ENCODE results near the gene PLP1. TPM values are rescaled to one million over a fixed set of nuclear protein-coding genes. Genes with fewer than 3 reads are reported as not detected.
A peak's percentile ranks its signal among the peaks of the same experiment; 100 is the strongest.
"Not testable (repeated sequence)": the region's sequence is repeated elsewhere in the genome, so short reads cannot be mapped to it uniquely, and the experiment has no call there.

The PLP1 gene
- total RNA-seq, 2 donors from 2014 or later: 5.1 to 16.0 TPM

GRCh38 chrX:103806862-103807474 lies 30.3 kb downstream of the PLP1 start:
- DNase-seq: no peak
- no peak overlapping the region for H3K27ac ChIP-seq (ENCODE audit: low read depth, low read length)
- no peaks in the 10 kb centered on the region for H3K9me3 Mint-ChIP-seq
- H3K9ac ChIP-seq (ENCODE audit: extremely low read depth, low read length, poor library complexity, severe bottlenecking): no peak overlapping the region
- H3K36me3 Mint-ChIP-seq (ENCODE audit: low read depth): no peaks in the 10 kb centered on the region
- no peak overlapping the region for H3K4me3 ChIP-seq (ENCODE audit: low read length)
- peaks cover 12% of the 10 kb centered on the region for H3K4me1 Mint-ChIP-seq
- H3K36me3 ChIP-seq (ENCODE audit: control insufficient read depth, insufficient read depth, low read length): no peaks in the 10 kb centered on the region
- H3K4me3 Mint-ChIP-seq: no peak overlapping the region
- TF ChIP-seq, protein P1, sequence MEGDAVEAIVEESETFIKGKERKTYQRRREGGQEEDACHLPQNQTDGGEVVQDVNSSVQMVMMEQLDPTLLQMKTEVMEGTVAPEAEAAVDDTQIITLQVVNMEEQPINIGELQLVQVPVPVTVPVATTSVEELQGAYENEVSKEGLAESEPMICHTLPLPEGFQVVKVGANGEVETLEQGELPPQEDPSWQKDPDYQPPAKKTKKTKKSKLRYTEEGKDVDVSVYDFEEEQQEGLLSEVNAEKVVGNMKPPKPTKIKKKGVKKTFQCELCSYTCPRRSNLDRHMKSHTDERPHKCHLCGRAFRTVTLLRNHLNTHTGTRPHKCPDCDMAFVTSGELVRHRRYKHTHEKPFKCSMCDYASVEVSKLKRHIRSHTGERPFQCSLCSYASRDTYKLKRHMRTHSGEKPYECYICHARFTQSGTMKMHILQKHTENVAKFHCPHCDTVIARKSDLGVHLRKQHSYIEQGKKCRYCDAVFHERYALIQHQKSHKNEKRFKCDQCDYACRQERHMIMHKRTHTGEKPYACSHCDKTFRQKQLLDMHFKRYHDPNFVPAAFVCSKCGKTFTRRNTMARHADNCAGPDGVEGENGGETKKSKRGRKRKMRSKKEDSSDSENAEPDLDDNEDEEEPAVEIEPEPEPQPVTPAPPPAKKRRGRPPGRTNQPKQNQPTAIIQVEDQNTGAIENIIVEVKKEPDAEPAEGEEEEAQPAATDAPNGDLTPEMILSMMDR (conservative IDR thresholded peaks at IDR 0.05): no peak
- no peaks in the 10 kb centered on the region for H3K4me1 ChIP-seq (ENCODE audit: control insufficient read depth, insufficient read depth, low read length)
- H3K27ac Mint-ChIP-seq: no peak overlapping the region
- H3K9me3 ChIP-seq (ENCODE audit: control insufficient read depth, low read length): no peaks in the 10 kb centered on the region
- peaks cover 13% of the 10 kb centered on the region for H3K27me3 Mint-ChIP-seq (ENCODE audit: insufficient read depth)
- no peaks in the 10 kb centered on the region for H3K27me3 ChIP-seq (ENCODE audit: control insufficient read depth, insufficient read depth, low read length, poor library complexity, severe bottlenecking)
- 80 to 89% methylated on average over 1 to 3 of the region's 4 CpGs for WGBS, 2 experiments (ENCODE audit: insufficient coverage in 1 of 2, insufficient read length in 1 of 2)

- DNase-seq: no peak
- no peaks in the 10 kb centered on the region for H3K27me3 ChIP-seq (ENCODE audit: control insufficient read depth, insufficient read depth, low read length, poor library complexity, severe bottlenecking)
- H3K27me3 Mint-ChIP-seq (ENCODE audit: insufficient read depth): peaks cover 36% of the 10 kb centered on the region
- H3K27ac ChIP-seq (ENCODE audit: low read depth, low read length): no peak overlapping the region
- no peak overlapping the region for H3K27ac Mint-ChIP-seq
- no peaks in the 10 kb centered on the region for H3K9me3 Mint-ChIP-seq
- H3K36me3 Mint-ChIP-seq (ENCODE audit: low read depth): no peaks in the 10 kb centered on the region
- no peaks in the 10 kb centered on the region for H3K4me1 ChIP-seq (ENCODE audit: control insufficient read depth, insufficient read depth, low read length)
- TF ChIP-seq, protein P1 (conservative IDR thresholded peaks at IDR 0.05): no peak
- no peaks in the 10 kb centered on the region for H3K9me3 ChIP-seq (ENCODE audit: control insufficient read depth, low read length)
- 82% methylated on average over 3 of the region's 3 CpGs; no CpG with 5 or more reads in 1 of the 2 experiments for WGBS, 2 experiments (ENCODE audit: insufficient coverage in 1 of 2, insufficient read length in 1 of 2)
- H3K9ac ChIP-seq (ENCODE audit: extremely low read depth, low read length, poor library complexity, severe bottlenecking): no peak overlapping the region
- H3K4me3 ChIP-seq (ENCODE audit: low read length): no peak overlapping the region
- no peaks in the 10 kb centered on the region for H3K36me3 ChIP-seq (ENCODE audit: control insufficient read depth, insufficient read depth, low read length)
- peaks cover 7% of the 10 kb centered on the region for H3K4me1 Mint-ChIP-seq
- H3K4me3 Mint-ChIP-seq: no peak overlapping the region
Observed at GRCh38 chrX:103811858-103812257, 35.2 kb downstream of the PLP1 start.

DNA sequence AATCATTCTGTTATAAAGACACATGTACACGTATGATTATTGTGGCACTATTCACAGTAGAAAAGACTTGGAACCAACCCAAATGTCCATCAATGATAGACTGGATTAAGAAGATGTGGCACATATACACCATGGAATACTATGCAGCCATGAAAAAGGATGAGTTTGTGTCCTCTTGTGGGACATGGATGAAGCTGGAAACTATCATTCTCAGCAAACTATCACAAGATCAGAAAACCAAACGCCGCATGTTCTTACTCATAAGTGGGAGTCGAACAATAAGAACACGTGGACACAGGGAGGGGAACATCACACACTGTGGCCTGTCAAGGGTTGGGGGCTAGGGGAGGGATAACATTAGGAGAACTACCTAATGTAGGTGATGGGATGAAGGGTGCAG lies 40.5 kb downstream of the PLP1 start:
- not testable (repeated sequence) for H3K36me3 Mint-ChIP-seq (ENCODE audit: low read depth); H3K27ac Mint-ChIP-seq; H3K9ac ChIP-seq (ENCODE audit: extremely low read depth, low read length, poor library complexity, severe bottlenecking); H3K4me1 Mint-ChIP-seq; H3K9me3 Mint-ChIP-seq; H3K4me3 Mint-ChIP-seq; H3K9me3 ChIP-seq (ENCODE audit: control insufficient read depth, low read length); H3K4me3 ChIP-seq (ENCODE audit: low read length); H3K27me3 ChIP-seq (ENCODE audit: control insufficient read depth, insufficient read depth, low read length, poor library complexity, severe bottlenecking); H3K4me1 ChIP-seq (ENCODE audit: control insufficient read depth, insufficient read depth, low read length); DNase-seq; H3K36me3 ChIP-seq (ENCODE audit: control insufficient read depth, insufficient read depth, low read length); H3K27ac ChIP-seq (ENCODE audit: low read depth, low read length)
- peaks cover 33% of the 10 kb centered on the region for H3K27me3 Mint-ChIP-seq (ENCODE audit: insufficient read depth)
- WGBS, 2 experiments (ENCODE audit: insufficient coverage in 1 of 2, insufficient read length in 1 of 2): 49% methylated on average over 5 of the region's 5 CpGs; no CpG with 5 or more reads in 1 of the 2 experiments

GRCh38 chrX:103817502-103817901 lies 40.9 kb downstream of the PLP1 start:
- Histone ChIP-seq H3K4me3 (ENCODE audit: low read length) (no peak overlapping the region), H3K36me3 (ENCODE audit: control insufficient read depth, insufficient read depth, low read length) (no peaks in the 10 kb centered on the region), H3K27me3 (ENCODE audit: control insufficient read depth, insufficient read depth, low read length, poor library complexity, severe bottlenecking) (no peaks in the 10 kb centered on the region), H3K27ac (ENCODE audit: low read depth, low read length) (no peak overlapping the region), H3K4me1 (ENCODE audit: control insufficient read depth, insufficient read depth, low read length) (no peaks in the 10 kb centered on the region), H3K9me3 (ENCODE audit: control insufficient read depth, low read length) (no peaks in the 10 kb centered on the region), H3K9ac (ENCODE audit: extremely low read depth, low read length, poor library complexity, severe bottlenecking) (no peak overlapping the region)
- 75% methylated on average over 1 of the region's 5 CpGs; no CpG with 5 or more reads in 1 of the 2 experiments for WGBS, 2 experiments (ENCODE audit: insufficient coverage in 1 of 2, insufficient read length in 1 of 2)
- H3K9me3 Mint-ChIP-seq: no peaks in the 10 kb centered on the region
- TF ChIP-seq, protein P1 (conservative IDR thresholded peaks at IDR 0.05): peak; percentile 94
- no peak overlapping the region for H3K4me3 Mint-ChIP-seq
- H3K36me3 Mint-ChIP-seq (ENCODE audit: low read depth): no peaks in the 10 kb centered on the region
- H3K27ac Mint-ChIP-seq: no peak overlapping the region
- peaks cover 33% of the 10 kb centered on the region for H3K27me3 Mint-ChIP-seq (ENCODE audit: insufficient read depth)
- DNase-seq: no peak
- H3K4me1 Mint-ChIP-seq: peaks cover 2% of the 10 kb centered on the region
